ENCODE results near the gene CHRM3.

GRCh38 chr1:239368436-239369109 is 17.8 kb upstream of the CHRM3 start:
- TF ChIP-seq CTCF (IDR thresholded peaks at IDR 0.05): no peak
- TF ChIP-seq EZH2 (IDR thresholded peaks at IDR 0.05; ENCODE audit: borderline replicate concordance, insufficient read depth, low read depth, low read length, poor library complexity, severe bottlenecking): no peak
